Nephron progenitor cell (in vitro differentiated cells): ENCODE results near the gene FAIM2.
A peak's percentile ranks its signal among the peaks of the same experiment; 100 is the strongest.

Source experiments
- DNase-seq: peaks from one replicate; pipeline ENCODE4 v3.0.0; 2021
- H3K27ac Mint-ChIP-seq: 2 replicates; pipeline ENCODE4 v1.8.0; 2021; ENCODE audit warnings: mild to moderate bottlenecking, moderate library complexity, mixed read lengths
- H3K27me3 Mint-ChIP-seq: 2 replicates; pipeline ENCODE4 v1.8.0; 2021; ENCODE audit warnings: mild to moderate bottlenecking, low read depth, mixed read lengths; ENCODE audit not compliant: poor library complexity
- H3K36me3 Mint-ChIP-seq: 2 replicates; pipeline ENCODE4 v1.8.0; 2021; ENCODE audit warnings: low read depth, mixed read lengths
- H3K4me1 Mint-ChIP-seq: 2 replicates; pipeline ENCODE4 v1.8.0; 2021; ENCODE audit warnings: mixed read lengths
- H3K4me3 Mint-ChIP-seq: 2 replicates; pipeline ENCODE4 v1.8.0; 2021; ENCODE audit warnings: mild to moderate bottlenecking, moderate library complexity, mixed read lengths
- H3K9me3 Mint-ChIP-seq: 2 replicates; pipeline ENCODE4 v1.8.0; 2021; ENCODE audit warnings: mild to moderate bottlenecking, moderate library complexity, mixed read lengths
- CTCF ChIP-seq: fragments of 200-600 bp; sonication (generic); IDR thresholded peaks from 2 replicates; pipeline ENCODE4 v1.5.0; 2021; ENCODE audit warnings: antibody characterized with exemption

Gene FAIM2

GRCh38 chr12:49831717-49832116 is 72.0 kb downstream of the FAIM2 start:
- peaks cover 24% of the 10 kb centered on the region for H3K4me1 Mint-ChIP-seq
- H3K9me3 Mint-ChIP-seq = no peaks in the 10 kb centered on the region
- DNase-seq = no peak
- no peak overlapping the region for H3K4me3 Mint-ChIP-seq
- H3K27ac Mint-ChIP-seq = no peak overlapping the region
- H3K27me3 Mint-ChIP-seq = no peaks in the 10 kb centered on the region
- H3K36me3 Mint-ChIP-seq = peaks cover 1% of the 10 kb centered on the region
- TF ChIP-seq CTCF = no peak

- H3K4me1 Mint-ChIP-seq = peaks cover 50% of the 10 kb centered on the region
- peak; percentile 98 for DNase-seq
- peak within 1 kb of the TSS; percentile 94 for H3K4me3 Mint-ChIP-seq
- H3K27me3 Mint-ChIP-seq = no peaks in the 10 kb centered on the region
- no peak for TF ChIP-seq CTCF
- H3K36me3 Mint-ChIP-seq = no peaks in the 10 kb centered on the region
- no peaks in the 10 kb centered on the region for H3K9me3 Mint-ChIP-seq
- peak within 1 kb of the TSS; percentile 97 for H3K27ac Mint-ChIP-seq
Measured at GRCh38 chr12:49828133-49829091, 75.3 kb downstream of the FAIM2 start, which contains the start of gene NCKAP5L. TSS of gene NCKAP5L (minus strand) at chr12:49828413. CDS start at chr12:49804044, 24,369 bp downstream.

GRCh38 chr12:49827401-49828099 is 76.2 kb downstream of the FAIM2 start:
- no peak for TF ChIP-seq CTCF
- H3K36me3 Mint-ChIP-seq = peaks cover 6% of the 10 kb centered on the region
- H3K4me1 Mint-ChIP-seq = peaks cover 48% of the 10 kb centered on the region
- peak overlapping the region; percentile 91 for H3K27ac Mint-ChIP-seq
- H3K4me3 Mint-ChIP-seq = peak overlapping the region; percentile 94
- H3K27me3 Mint-ChIP-seq = no peaks in the 10 kb centered on the region
- H3K9me3 Mint-ChIP-seq = no peaks in the 10 kb centered on the region
- DNase-seq = peak; percentile 84

- TF ChIP-seq CTCF = no peak
- H3K27ac Mint-ChIP-seq = peak overlapping the region; percentile 91
- H3K9me3 Mint-ChIP-seq = no peaks in the 10 kb centered on the region
Measured at GRCh38 chr12:49827051-49827400, 76.7 kb downstream of the FAIM2 start.

GRCh38 chr12:49825971-49826421 is 77.7 kb downstream of the FAIM2 start:
- no peak overlapping the region for H3K27ac Mint-ChIP-seq

More at GRCh38 chr12:49827051-49827400, 76.7 kb downstream of the FAIM2 start:
- Mint-ChIP-seq H3K4me1 (peaks cover 45% of the 10 kb centered on the region), H3K27me3 (no peaks in the 10 kb centered on the region), H3K36me3 (peaks cover 12% of the 10 kb centered on the region), H3K4me3 (peak overlapping the region; percentile 94)
- no peak for DNase-seq

More at GRCh38 chr12:49825971-49826421, 77.7 kb downstream of the FAIM2 start:
- Mint-ChIP-seq H3K36me3 (peaks cover 17% of the 10 kb centered on the region), H3K9me3 (no peaks in the 10 kb centered on the region), H3K4me3 (no peak overlapping the region), H3K4me1 (peaks cover 51% of the 10 kb centered on the region), H3K27me3 (no peaks in the 10 kb centered on the region)
- no peak for DNase-seq
- TF ChIP-seq CTCF = no peak
